Measurements from ENCODE around the gene SMAD6.

SMAD6 gene

GRCh38 chr15:66822114-66822513 lies 120.1 kb downstream of the SMAD6 start:
- Histone ChIP-seq H3K9me2 (replicated peaks; ENCODE audit: low read depth, low read length) (no peaks in the 10 kb centered on the region), H2AFZ (ENCODE audit: low read length) (no peak overlapping the region), H3K27me3 (ENCODE audit: insufficient read depth, low read length, poor library complexity, severe bottlenecking) (no peaks in the 10 kb centered on the region), H3K4me2 (ENCODE audit: low read depth, low read length, poor library complexity, severe bottlenecking) (no peak overlapping the region), H3K36me3 (ENCODE audit: insufficient read depth, low read length) (no peaks in the 10 kb centered on the region), H3K4me3 (ENCODE audit: low read length, poor library complexity, severe bottlenecking) (no peak overlapping the region), H3F3A (ENCODE audit: low read depth) (no peaks in the 10 kb centered on the region), H4K20me1 (ENCODE audit: insufficient read depth, low read length, poor library complexity, severe bottlenecking) (no peaks in the 10 kb centered on the region), H3K9me3 (ENCODE audit: insufficient read depth, low read depth, low read length) (no peaks in the 10 kb centered on the region), H3K9ac (ENCODE audit: low read depth, low read length, poor library complexity, severe bottlenecking) (no peak overlapping the region), H3K79me2 (ENCODE audit: insufficient read depth, low read length) (no peaks in the 10 kb centered on the region), H3K4me1 (ENCODE audit: insufficient read depth, low read length, poor library complexity, severe bottlenecking) (no peaks in the 10 kb centered on the region)
- TF ChIP-seq CTCF (conservative IDR thresholded peaks at IDR 0.05; ENCODE audit: low read length) (no peak), EZH2phosphoT487 (IDR thresholded peaks at IDR 0.05; ENCODE audit: borderline replicate concordance) (no peak)

- TF ChIP-seq EZH2phosphoT487 (IDR thresholded peaks at IDR 0.05; ENCODE audit: borderline replicate concordance) (no peak), CTCF (conservative IDR thresholded peaks at IDR 0.05; ENCODE audit: low read length) (no peak)
- Histone ChIP-seq H2AFZ (ENCODE audit: low read length) (no peak overlapping the region), H3K9me2 (replicated peaks; ENCODE audit: low read depth, low read length) (no peaks in the 10 kb centered on the region), H3K36me3 (ENCODE audit: insufficient read depth, low read length) (no peaks in the 10 kb centered on the region), H3K27me3 (ENCODE audit: insufficient read depth, low read length, poor library complexity, severe bottlenecking) (no peaks in the 10 kb centered on the region), H4K20me1 (ENCODE audit: insufficient read depth, low read length, poor library complexity, severe bottlenecking) (no peaks in the 10 kb centered on the region), H3K4me3 (ENCODE audit: low read length, poor library complexity, severe bottlenecking) (no peak overlapping the region), H3K4me2 (ENCODE audit: low read depth, low read length, poor library complexity, severe bottlenecking) (no peak overlapping the region), H3K9me3 (ENCODE audit: insufficient read depth, low read depth, low read length) (no peaks in the 10 kb centered on the region), H3K4me1 (ENCODE audit: insufficient read depth, low read length, poor library complexity, severe bottlenecking) (no peaks in the 10 kb centered on the region), H3F3A (ENCODE audit: low read depth) (no peaks in the 10 kb centered on the region), H3K79me2 (ENCODE audit: insufficient read depth, low read length) (no peaks in the 10 kb centered on the region), H3K9ac (ENCODE audit: low read depth, low read length, poor library complexity, severe bottlenecking) (no peak overlapping the region)
Measured at GRCh38 chr15:66822576-66822975, 120.5 kb downstream of the SMAD6 start.

DNA sequence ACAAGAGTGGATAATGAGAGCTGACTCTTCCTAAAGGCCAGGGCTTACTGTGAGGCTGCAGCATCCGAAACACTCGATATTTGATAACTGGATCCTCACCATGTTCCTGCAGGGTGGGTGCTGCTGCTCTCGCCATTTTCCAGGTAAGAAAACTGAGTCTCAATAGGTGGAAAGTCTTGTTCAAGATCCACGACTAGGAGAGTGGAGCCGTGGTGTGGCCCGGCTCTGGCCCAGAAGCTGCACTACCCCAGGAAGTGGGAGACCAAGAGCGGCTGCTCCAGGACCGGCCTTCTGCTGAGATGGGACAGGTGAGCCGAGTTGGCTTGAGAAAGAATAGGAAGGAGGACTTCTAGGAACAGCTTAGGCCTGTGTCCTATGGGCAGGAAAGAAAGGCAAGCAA lies 121.6 kb downstream of the SMAD6 start:
- Histone ChIP-seq H3F3A (ENCODE audit: low read depth) (no peaks in the 10 kb centered on the region), H3K9ac (ENCODE audit: low read depth, low read length, poor library complexity, severe bottlenecking) (no peak overlapping the region), H3K27me3 (ENCODE audit: insufficient read depth, low read length, poor library complexity, severe bottlenecking) (no peaks in the 10 kb centered on the region), H3K36me3 (ENCODE audit: insufficient read depth, low read length) (no peaks in the 10 kb centered on the region), H2AFZ (ENCODE audit: low read length) (no peak overlapping the region), H3K4me1 (ENCODE audit: insufficient read depth, low read length, poor library complexity, severe bottlenecking) (no peaks in the 10 kb centered on the region), H3K9me2 (replicated peaks; ENCODE audit: low read depth, low read length) (no peaks in the 10 kb centered on the region), H3K4me2 (ENCODE audit: low read depth, low read length, poor library complexity, severe bottlenecking) (no peak overlapping the region), H3K9me3 (ENCODE audit: insufficient read depth, low read depth, low read length) (no peaks in the 10 kb centered on the region), H3K79me2 (ENCODE audit: insufficient read depth, low read length) (no peaks in the 10 kb centered on the region), H4K20me1 (ENCODE audit: insufficient read depth, low read length, poor library complexity, severe bottlenecking) (no peaks in the 10 kb centered on the region), H3K4me3 (ENCODE audit: low read length, poor library complexity, severe bottlenecking) (no peak overlapping the region)
- TF ChIP-seq EZH2phosphoT487 (IDR thresholded peaks at IDR 0.05; ENCODE audit: borderline replicate concordance) (no peak), CTCF (conservative IDR thresholded peaks at IDR 0.05; ENCODE audit: low read length) (no peak)
